ACHN (cell line): ENCODE results near the gene CEACAM19.

Experiments
- DNase-seq: peaks from one replicate; pipeline ENCODE4 v3.0.0-alpha.2; 2015
- in situ Hi-C: cut with HindIII; loops from 2 replicates; pipeline ENCODE4 v1.10.0; 2017; ENCODE audit warnings: low sequenced_read_pairs, low pct_ligation_motif_present, low pct_unique_long_range_greater_than_20kb

The CEACAM19 gene

GRCh38 chr19:44729516-44730033 lies 58.3 kb downstream of the CEACAM19 start:
- no peak for DNase-seq
- in situ Hi-C loops, result no loop called here

- no peak for DNase-seq
- in situ Hi-C loops, result no loop called here
These were observed 59.8 kb downstream of the CEACAM19 start for GRCh38 chr19:44731081-44731480.

- in situ Hi-C loops, result no loop called here
- no peak for DNase-seq
These were observed 60.3 kb downstream of the CEACAM19 start for GRCh38 chr19:44731622-44732021.

- DNase-seq, result no peak
- in situ Hi-C loops, result no loop called here
These were observed 61.1 kb downstream of the CEACAM19 start for GRCh38 chr19:44732235-44733014.
